DMS 273 (cell line): ENCODE results near the gene ZWILCH.
A peak's percentile ranks its signal among the peaks of the same experiment; 100 is the strongest.
"Not testable (repeated sequence)": the region's sequence is repeated elsewhere in the genome, so short reads cannot be mapped to it uniquely, and the experiment has no call there.

Source experiments
- DNase-seq: peaks from one replicate; lab custom pipeline; 2025; ENCODE audit not compliant: unreplicated experiment; lab: John Stamatoyannopoulos, UW

ZWILCH gene

GRCh38 chr15:66486887-66487286, 18.2 kb upstream of the ZWILCH start:
- DNase-seq: no peak

GRCh38 chr15:66488525-66488924, 16.6 kb upstream of the ZWILCH start:
- no peak for DNase-seq

GRCh38 chr15:66489179-66489791, 15.8 kb upstream of the ZWILCH start:
- no peak for DNase-seq

- no peak for DNase-seq
Measured at GRCh38 chr15:66491846-66492245, 13.3 kb upstream of the ZWILCH start.

GRCh38 chr15:66494262-66494661, 10.9 kb upstream of the ZWILCH start:
- DNase-seq: no peak

GRCh38 chr15:66496951-66497501, 8.1 kb upstream of the ZWILCH start:
- DNase-seq: no peak

- DNase-seq: peak; percentile 96
Measured at GRCh38 chr15:66497502-66498455, 7.3 kb upstream of the ZWILCH start, which contains the start of gene SNAPC5. Gene SNAPC5 (minus strand): TSS chr15:66497762. CDS start chr15:66497731, 31 bp downstream.

GRCh38 chr15:66498501-66499386, 6.4 kb upstream of the ZWILCH start:
- peak; percentile 57 for DNase-seq

GRCh38 chr15:66500346-66500745, 4.8 kb upstream of the ZWILCH start:
- not testable (repeated sequence) for DNase-seq

- DNase-seq: peak; percentile 60
Measured at GRCh38 chr15:66502491-66502890, 2.6 kb upstream of the ZWILCH start.

- not testable (repeated sequence) for DNase-seq
Measured at GRCh38 chr15:66503041-66503648, 2.0 kb upstream of the ZWILCH start.

- no peak for DNase-seq
Measured at GRCh38 chr15:66503780-66504562, 1.2 kb upstream of the ZWILCH start.

- DNase-seq: peak; percentile 74
Measured at GRCh38 chr15:66505430-66505811, 295 bp downstream of the ZWILCH start.

- no peak for DNase-seq
Measured at GRCh38 chr15:66505818-66506217, 692 bp downstream of the ZWILCH start.

- DNase-seq: no peak
Measured at GRCh38 chr15:66508293-66508883, 3.3 kb downstream of the ZWILCH start.

GRCh38 chr15:66514586-66514985, 9.5 kb downstream of the ZWILCH start:
- no peak for DNase-seq

GRCh38 chr15:66515901-66516322, 10.8 kb downstream of the ZWILCH start:
- DNase-seq: no peak

GRCh38 chr15:66523926-66524325, 18.8 kb downstream of the ZWILCH start:
- no peak for DNase-seq

GRCh38 chr15:66524838-66525237, 19.7 kb downstream of the ZWILCH start:
- no peak for DNase-seq
